Breast epithelium (tissue), 4 donors: ENCODE data around the gene TMTC1. TPM values are rescaled to one million over a fixed set of nuclear protein-coding genes. Genes with fewer than 3 reads are reported as not detected.

Experiments used
- DNase-seq, 2 donors: peaks; one replicate each; pipeline ENCODE4 v3.0.0-alpha.2; 2019; ENCODE audit warnings: low spot score in 2 of 2
- H3K27ac ChIP-seq, 2 donors: fragments of 200-600 bp; sonication (generic) in 1 of 2; one replicate each; pipeline ENCODE4 v1.5.1; 2016 to 2019; ENCODE audit warnings: mild to moderate bottlenecking in 1 of 2
- H3K27me3 ChIP-seq, 2 donors: fragments of 200-600 bp; sonication (generic) in 1 of 2; one replicate each; pipeline versions ENCODE4 v1.5.1 to v1.6.0; 2017 to 2019; ENCODE audit warnings: control low read depth in 1 of 2, mild to moderate bottlenecking in 1 of 2
- H3K36me3 ChIP-seq: fragments of 200-600 bp; one replicate; pipeline ENCODE4 v1.5.1; 2019
- H3K4me1 ChIP-seq, 2 donors: fragments of 200-600 bp; sonication (generic); one replicate each; pipeline ENCODE4 v1.5.1; 2016 to 2019; ENCODE audit warnings: control low read depth in 1 of 2
- H3K4me3 ChIP-seq, 3 donors: fragments of 200-600 bp; sonication (generic); 1 replicate in 2 of 3; 2 replicates in 1 of 3; pipeline ENCODE4 v1.5.1; 2016 to 2019; ENCODE audit warnings: mild to moderate bottlenecking in 3 of 3, moderate library complexity in 2 of 3
- H3K9me3 ChIP-seq, 2 donors: fragments of 200-600 bp; sonication (generic) in 1 of 2; one replicate each; pipeline ENCODE4 v1.5.1; 2016 to 2019; ENCODE audit warnings: control low read depth in 1 of 2
- CTCF ChIP-seq, 3 donors: fragments of 450-650 bp; IDR thresholded peaks; one replicate each; pipeline ENCODE4 v1.5.1; 2016 to 2017; ENCODE audit warnings: antibody characterized with exemption in 3 of 3, mild to moderate bottlenecking in 3 of 3, moderate library complexity in 3 of 3
- POLR2A ChIP-seq: fragments of 450-650 bp; IDR thresholded peaks from one replicate; pipeline ENCODE4 v1.6.1; 2016; ENCODE audit warnings: antibody characterized with exemption, mild to moderate bottlenecking, moderate library complexity
- POLR2AphosphoS5 ChIP-seq, 3 donors: sonication (generic); formaldehyde crosslinking; IDR thresholded peaks; one replicate each; pipeline ENCODE4 v1.6.1; 2017; ENCODE audit warnings: antibody characterized with exemption in 3 of 3
- intact Hi-C: fragments of 100-400 bp; cut with DNase I; formaldehyde crosslinking; loops from one replicate; pipeline ENCODE4 v1.15.1; 2023; ENCODE audit warnings: low total_unique reads
- total RNA-seq, 3 donors: library from RNA; depleted of rRNA; stranded (reverse); fragments of >200 nt; gene quantifications; one replicate each; pipeline ENCODE4 v1.1.0, GENCODE V29; 2016

TMTC1 gene
- total RNA-seq, 3 donors from 2014 or later, result 49.9 to 87.2 (median 71.8) TPM

- Histone ChIP-seq H3K4me3 (no peak within 1 kb of the TSS), H3K27me3 (no peaks in the 10 kb centered on the region), H3K4me1 (no peaks in the 10 kb centered on the region), H3K36me3 (no peaks in the 10 kb centered on the region), H3K9me3 (no peaks in the 10 kb centered on the region), H3K27ac (no peak within 1 kb of the TSS)
- DNase-seq, result no peak
- TF ChIP-seq POLR2AphosphoS5 (IDR thresholded peaks at IDR 0.05), result no peak
- no peak for TF ChIP-seq CTCF (IDR thresholded peaks at IDR 0.05)
- TF ChIP-seq POLR2A, result no peak
- intact Hi-C loops, result no loop called here
Measured at GRCh38 chr12:29497588-29497987, 286.2 kb downstream of the TMTC1 start, which contains the start of gene OVCH1. Gene OVCH1 (minus strand): TSS chr12:29497686. CDS start chr12:29497686, 0 bp downstream.

- H3K4me3 ChIP-seq, result no peak overlapping the region
- H3K36me3 ChIP-seq, result no peaks in the 10 kb centered on the region
- H3K9me3 ChIP-seq, result no peaks in the 10 kb centered on the region
- intact Hi-C loops, result no loop called here
- no peak for DNase-seq
- no peaks in the 10 kb centered on the region for H3K27me3 ChIP-seq
- no peak overlapping the region for H3K27ac ChIP-seq
- no peaks in the 10 kb centered on the region for H3K4me1 ChIP-seq
- TF ChIP-seq CTCF (IDR thresholded peaks at IDR 0.05) (no peak), POLR2AphosphoS5 (IDR thresholded peaks at IDR 0.05) (no peak), POLR2A (no peak)
Measured at GRCh38 chr12:29492891-29493290, 290.9 kb downstream of the TMTC1 start.

GRCh38 chr12:29486972-29487371 is 296.8 kb downstream of the TMTC1 start:
- Histone ChIP-seq H3K4me3 (no peak overlapping the region), H3K27me3 (no peaks in the 10 kb centered on the region), H3K27ac (no peak overlapping the region), H3K4me1 (no peaks in the 10 kb centered on the region), H3K36me3 (no peaks in the 10 kb centered on the region), H3K9me3 (no peaks in the 10 kb centered on the region)
- TF ChIP-seq CTCF (IDR thresholded peaks at IDR 0.05) (no peak), POLR2AphosphoS5 (IDR thresholded peaks at IDR 0.05) (no peak), POLR2A (no peak)
- no peak for DNase-seq
- intact Hi-C loops, result no loop called here

GRCh38 chr12:29463198-29463597 is 320.5 kb downstream of the TMTC1 start:
- no peaks in the 10 kb centered on the region for H3K4me1 ChIP-seq
- no peaks in the 10 kb centered on the region for H3K27me3 ChIP-seq
- intact Hi-C loops, result no loop called here
- TF ChIP-seq POLR2A, result no peak
- no peak for TF ChIP-seq POLR2AphosphoS5 (IDR thresholded peaks at IDR 0.05)
- TF ChIP-seq CTCF (IDR thresholded peaks at IDR 0.05), result no peak
- DNase-seq, result no peak
- H3K9me3 ChIP-seq, result no peaks in the 10 kb centered on the region
- no peak overlapping the region for H3K4me3 ChIP-seq
- no peaks in the 10 kb centered on the region for H3K36me3 ChIP-seq
- no peak overlapping the region for H3K27ac ChIP-seq

GRCh38 chr12:29460082-29460481 is 323.7 kb downstream of the TMTC1 start:
- intact Hi-C loops, result no loop called here
- H3K36me3 ChIP-seq, result no peaks in the 10 kb centered on the region

More at GRCh38 chr12:29460082-29460481, 323.7 kb downstream of the TMTC1 start:
- Histone ChIP-seq H3K4me3 (no peak overlapping the region), H3K27me3 (no peaks in the 10 kb centered on the region), H3K9me3 (no peaks in the 10 kb centered on the region), H3K4me1 (no peaks in the 10 kb centered on the region), H3K27ac (no peak overlapping the region)
- no peak for DNase-seq
- TF ChIP-seq POLR2AphosphoS5 (IDR thresholded peaks at IDR 0.05) (no peak), CTCF (IDR thresholded peaks at IDR 0.05) (no peak), POLR2A (no peak)
